OCI-LY7 (cell line): ENCODE data around the gene CNDP1.

ENCODE experiments used
- EZH2phosphoT487 ChIP-seq: fragments of 200-600 bp; sonication (generic); IDR thresholded peaks from 2 replicates; pipeline ENCODE4 v1.6.1; 2018; ENCODE audit warnings: low read depth, borderline replicate concordance, mild to moderate bottlenecking, mixed run types, antibody characterized with exemption, low read length, moderate library complexity, mixed read lengths
- TF ChIP-seq, protein P1 (sequence below): fragments of 200-600 bp; sonication (generic); conservative IDR thresholded peaks from 2 replicates; pipeline ENCODE4 v1.5.1; 2014; ENCODE audit warnings: mild to moderate bottlenecking, antibody characterized with exemption, low read length, moderate library complexity, mixed read lengths

DNA sequence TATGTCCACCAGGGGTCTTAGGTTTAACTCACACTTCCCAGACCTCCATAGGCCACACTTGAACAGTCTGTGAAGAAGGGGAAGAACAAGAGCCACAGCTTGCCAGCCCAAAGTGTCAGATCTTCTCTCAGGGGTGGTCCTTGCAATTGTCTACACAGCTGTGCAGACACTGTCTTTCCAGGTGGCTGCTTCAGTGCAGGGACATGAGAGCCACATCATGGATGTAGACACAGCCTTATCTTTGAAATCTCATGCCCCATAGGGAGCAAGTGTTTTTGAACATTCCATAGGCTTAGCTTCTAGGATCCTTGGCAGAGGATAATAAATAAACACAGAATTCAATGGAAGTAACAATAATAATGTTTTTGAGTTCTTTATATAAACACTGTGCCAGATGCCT lies 70.1 kb downstream of the CNDP1 start:
- TF ChIP-seq, protein P1, sequence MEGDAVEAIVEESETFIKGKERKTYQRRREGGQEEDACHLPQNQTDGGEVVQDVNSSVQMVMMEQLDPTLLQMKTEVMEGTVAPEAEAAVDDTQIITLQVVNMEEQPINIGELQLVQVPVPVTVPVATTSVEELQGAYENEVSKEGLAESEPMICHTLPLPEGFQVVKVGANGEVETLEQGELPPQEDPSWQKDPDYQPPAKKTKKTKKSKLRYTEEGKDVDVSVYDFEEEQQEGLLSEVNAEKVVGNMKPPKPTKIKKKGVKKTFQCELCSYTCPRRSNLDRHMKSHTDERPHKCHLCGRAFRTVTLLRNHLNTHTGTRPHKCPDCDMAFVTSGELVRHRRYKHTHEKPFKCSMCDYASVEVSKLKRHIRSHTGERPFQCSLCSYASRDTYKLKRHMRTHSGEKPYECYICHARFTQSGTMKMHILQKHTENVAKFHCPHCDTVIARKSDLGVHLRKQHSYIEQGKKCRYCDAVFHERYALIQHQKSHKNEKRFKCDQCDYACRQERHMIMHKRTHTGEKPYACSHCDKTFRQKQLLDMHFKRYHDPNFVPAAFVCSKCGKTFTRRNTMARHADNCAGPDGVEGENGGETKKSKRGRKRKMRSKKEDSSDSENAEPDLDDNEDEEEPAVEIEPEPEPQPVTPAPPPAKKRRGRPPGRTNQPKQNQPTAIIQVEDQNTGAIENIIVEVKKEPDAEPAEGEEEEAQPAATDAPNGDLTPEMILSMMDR, result no peak
- TF ChIP-seq EZH2phosphoT487, result no peak
